Left lobe of liver (tissue), 2 donors: ENCODE results near the gene MEGF11. TPM values are rescaled to one million over a fixed set of nuclear protein-coding genes. Genes with fewer than 3 reads are reported as not detected.
"Not testable (repeated sequence)": the region's sequence is repeated elsewhere in the genome, so short reads cannot be mapped to it uniquely, and the experiment has no call there.

ENCODE experiments used
- ATAC-seq: fragments of 200-7000 bp; cut with Tn5 transposase; one replicate; pipeline ENCODE4 v1.9.1; 2020; ENCODE audit warnings: mild to moderate bottlenecking, moderate library complexity
- DNase-seq: peaks from one replicate; pipeline ENCODE4 v3.0.0-alpha.2; 2020; ENCODE audit warnings: low spot score
- total RNA-seq: library from RNA; stranded (reverse); gene quantifications from one replicate; pipeline ENCODE4 v1.2.1, GENCODE V29; 2021
- donor health status: DM: no; HTN: no; CAD: no; lungs with moderate emphysema.
- donor health status: DM: no; HTN: yes; CAD: no.

MEGF11 gene
- total RNA-seq, 1 donor from 2014 or later, result not detected

- DNase-seq, result no peak
- no peak for ATAC-seq
Observed at GRCh38 chr15:66017792-66018487, 235.6 kb downstream of the MEGF11 start.

- no peak for ATAC-seq
- DNase-seq, result no peak
Observed at GRCh38 chr15:66017000-66017399, 236.6 kb downstream of the MEGF11 start.

- ATAC-seq (no peak), DNase-seq (no peak)
Observed at GRCh38 chr15:66016199-66016598, 237.4 kb downstream of the MEGF11 start.

- ATAC-seq (no peak), DNase-seq (no peak)
Observed at GRCh38 chr15:66014635-66015182, 238.8 kb downstream of the MEGF11 start.

- DNase-seq (no peak), ATAC-seq (no peak)
Observed at GRCh38 chr15:66014022-66014421, 239.5 kb downstream of the MEGF11 start.

- no peak for DNase-seq
- no peak for ATAC-seq
Observed at GRCh38 chr15:66008940-66009562, 244.5 kb downstream of the MEGF11 start.

- ATAC-seq, result no peak
Observed at GRCh38 chr15:66007663-66008262, 245.8 kb downstream of the MEGF11 start.

GRCh38 chr15:66006986-66007385 lies 246.6 kb downstream of the MEGF11 start:
- no peak for DNase-seq
- no peak for ATAC-seq

More at GRCh38 chr15:66007663-66008262, 245.8 kb downstream of the MEGF11 start:
- DNase-seq, result no peak

GRCh38 chr15:66004618-66005262 lies 248.8 kb downstream of the MEGF11 start:
- DNase-seq (no peak), ATAC-seq (peak; percentile 63)

- ATAC-seq, DNase-seq: not testable (repeated sequence)
Observed at GRCh38 chr15:66003129-66003528, 250.4 kb downstream of the MEGF11 start.

- DNase-seq (no peak), ATAC-seq (no peak)
Observed at GRCh38 chr15:66001717-66002426, 251.7 kb downstream of the MEGF11 start.

GRCh38 chr15:66001042-66001441 lies 252.5 kb downstream of the MEGF11 start:
- DNase-seq (no peak), ATAC-seq (no peak)

GRCh38 chr15:65998486-65998885 lies 255.1 kb downstream of the MEGF11 start:
- ATAC-seq, result peak; percentile 18
- DNase-seq, result no peak

- ATAC-seq, result no peak
- no peak for DNase-seq
Observed at GRCh38 chr15:65996901-65997300, 256.6 kb downstream of the MEGF11 start.

GRCh38 chr15:65994832-65995231 lies 258.7 kb downstream of the MEGF11 start:
- no peak for ATAC-seq
- no peak for DNase-seq

GRCh38 chr15:65993762-65994161 lies 259.8 kb downstream of the MEGF11 start:
- DNase-seq (no peak), ATAC-seq (no peak)

GRCh38 chr15:65993236-65993635 lies 260.3 kb downstream of the MEGF11 start:
- no peak for ATAC-seq
- no peak for DNase-seq

- ATAC-seq (no peak), DNase-seq (no peak)
Observed at GRCh38 chr15:65991721-65992483, 261.6 kb downstream of the MEGF11 start.

- no peak for ATAC-seq
- DNase-seq, result no peak
Observed at GRCh38 chr15:65990298-65990981, 263.1 kb downstream of the MEGF11 start.
